Panc1 (cell line): ENCODE data around the gene SENP1. TPM values are rescaled to one million over a fixed set of nuclear protein-coding genes. Genes with fewer than 3 reads are reported as not detected.

Experiments used
- ATAC-seq: fragments of 200-7000 bp; cut with Tn5 transposase; 2 replicates; pipeline ENCODE4 v1.9.1; 2020; ENCODE audit warnings: mild to moderate bottlenecking, moderate library complexity
- BruUV-seq: library from RNA; stranded (reverse); fragments of 400-500 nt; replicated peaks from 2 replicates; lab custom pipeline; 2021; lab: Mats Ljungman, UMichigan
- CTCF ChIA-PET: fragments of 300-600 bp; sonication (Branson Sonifier 250); formaldehyde crosslinking; loops from one replicate; lab custom pipeline; 2022; ENCODE audit warnings: antibody characterized with exemption; lab: Charles Lee
- POLR2A ChIA-PET: fragments of 300-600 bp; sonication (Branson Sonifier 250); formaldehyde crosslinking; loops from one replicate; lab custom pipeline; 2022; ENCODE audit warnings: antibody characterized with exemption; lab: Charles Lee
- DNase-seq: peaks from one replicate; pipeline ENCODE4 v3.0.0-alpha.2; 2010; ENCODE audit warnings: low read depth, low spot score
- H3K27ac ChIP-seq: 2 replicates; pipeline ENCODE4 v1.5.1; 2011; ENCODE audit warnings: mild to moderate bottlenecking, low read length, inconsistent platforms
- H3K27me3 ChIP-seq: fragments of 200-500 bp; sonication (Bioruptor generic); 2 replicates; pipeline ENCODE4 v1.6.0; 2014; ENCODE audit warnings: low read length, inconsistent platforms; ENCODE audit not compliant: control insufficient read depth, insufficient read depth
- H3K36me3 ChIP-seq: fragments of 200-500 bp; sonication (Bioruptor generic); 2 replicates; pipeline ENCODE4 v1.5.1; 2014; ENCODE audit warnings: inconsistent platforms, mild to moderate bottlenecking, low read length, moderate library complexity; ENCODE audit not compliant: control insufficient read depth, insufficient read depth
- H3K4me1 ChIP-seq: 2 replicates; pipeline ENCODE4 v1.5.1; 2011; ENCODE audit warnings: inconsistent platforms, mild to moderate bottlenecking, low read length, moderate library complexity; ENCODE audit not compliant: control insufficient read depth, insufficient read depth
- H3K4me3 ChIP-seq, 2 experiments: 2 replicates each; pipeline ENCODE4 v1.5.1; 2011 to 2012; ENCODE audit warnings: low read depth in 2 of 2, low read length in 2 of 2, mild to moderate bottlenecking in 2 of 2, inconsistent platforms in 1 of 2, moderate library complexity in 1 of 2
- H3K9me3 ChIP-seq: fragments of 200-500 bp; sonication (Bioruptor generic); 2 replicates; pipeline ENCODE4 v1.5.1; 2014; ENCODE audit warnings: low read depth, mild to moderate bottlenecking, inconsistent platforms, low read length, moderate library complexity; ENCODE audit not compliant: control insufficient read depth, insufficient read depth
- CTCF ChIP-seq: fragments of 450-650 bp; IDR thresholded peaks from 2 replicates; pipeline ENCODE4 v1.5.1; 2017; ENCODE audit warnings: mild to moderate bottlenecking
- POLR2AphosphoS5 ChIP-seq: IDR thresholded peaks from 2 replicates; pipeline ENCODE4 v1.6.1; 2012; ENCODE audit warnings: mild to moderate bottlenecking, low read depth, low read length, moderate library complexity
- REST ChIP-seq, 2 experiments: IDR thresholded peaks; 2 replicates each; pipeline ENCODE4 v1.6.1; 2011 to 2012; ENCODE audit warnings: low read depth in 2 of 2, control low read depth in 1 of 2, low read length in 1 of 2, mild to moderate bottlenecking in 1 of 2, moderate library complexity in 1 of 2; ENCODE audit not compliant: insufficient read depth in 1 of 2
- SIN3A ChIP-seq: IDR thresholded peaks from 2 replicates; pipeline ENCODE4 v1.6.1; 2012; ENCODE audit warnings: low read depth, mild to moderate bottlenecking, low read length, moderate library complexity, borderline replicate concordance; ENCODE audit not compliant: insufficient read depth
- TCF7L2 ChIP-seq: IDR thresholded peaks from 2 replicates; pipeline ENCODE4 v1.6.1; 2011; ENCODE audit warnings: mild to moderate bottlenecking, low read depth, low read length, inconsistent platforms
- in situ Hi-C: cut with HindIII; loops from 2 replicates; pipeline ENCODE4 v1.10.0; 2016; ENCODE audit warnings: low sequenced_read_pairs, low pct_unique_long_range_greater_than_20kb
- intact Hi-C: fragments of 100-400 bp; cut with micrococcal nuclease; formaldehyde crosslinking; loops from one replicate; pipeline ENCODE4 v1.10.0; 2022; ENCODE audit not compliant: unreplicated experiment
- total RNA-seq: library from RNA; stranded (reverse); gene quantifications from one replicate; pipeline ENCODE4 v1.2.1, GENCODE V29; 2021; ENCODE audit not compliant: unreplicated experiment

The SENP1 gene
- total RNA-seq, 1 experiment from 2014 or later, result 35.2 TPM

- BruUV-seq, result no TSS peak
- Histone ChIP-seq H3K9me3 (no peaks in the 10 kb centered on the region), H3K27me3 (no peaks in the 10 kb centered on the region), H3K4me3 (no peak overlapping the region), H3K27ac (no peak overlapping the region), H3K4me1 (peaks cover 11% of the 10 kb centered on the region), H3K36me3 (peaks cover 11% of the 10 kb centered on the region)
- DNase-seq (no peak), ATAC-seq (no peak)
- CTCF ChIA-PET, result no interaction called here
- no peak for TF ChIP-seq REST (IDR thresholded peaks at IDR 0.05; ENCODE audit: insufficient read depth in 1 of 2, low read depth in 2 of 2, low read length in 1 of 2)
- no peak for TF ChIP-seq CTCF
- no peak for TF ChIP-seq TCF7L2
- TF ChIP-seq SIN3A, result no peak
- TF ChIP-seq POLR2AphosphoS5, result no peak
- in situ Hi-C loops, result no loop called here
- POLR2A ChIA-PET, result no interaction called here
- intact Hi-C loops, result no loop called here
Observed at GRCh38 chr12:48121522-48121921, 15.6 kb upstream of the SENP1 start.

- Histone ChIP-seq H3K4me3 (peak overlapping the region; percentile 76 to 93), H3K27me3 (no peaks in the 10 kb centered on the region), H3K4me1 (peaks cover 11% of the 10 kb centered on the region), H3K36me3 (peaks cover 11% of the 10 kb centered on the region), H3K27ac (peak overlapping the region; percentile 80), H3K9me3 (no peaks in the 10 kb centered on the region)
- in situ Hi-C loops, result no loop called here
- intact Hi-C loops, result no loop called here
- no TSS peak for BruUV-seq
- CTCF ChIA-PET, result no interaction called here
- DNase-seq, result no peak
- POLR2A ChIA-PET, result no interaction called here
- no peak for TF ChIP-seq POLR2AphosphoS5
- TF ChIP-seq CTCF, result no peak
- no peak for TF ChIP-seq REST (IDR thresholded peaks at IDR 0.05; ENCODE audit: insufficient read depth in 1 of 2, low read depth in 2 of 2, low read length in 1 of 2)
- no peak for TF ChIP-seq TCF7L2
- no peak for TF ChIP-seq SIN3A
- peak; percentile 33 for ATAC-seq
Observed at GRCh38 chr12:48119834-48120195, 13.9 kb upstream of the SENP1 start.
